ENCODE results near the gene MUC13. TPM values are rescaled to one million over a fixed set of nuclear protein-coding genes. Genes with fewer than 3 reads are reported as not detected.

MUC13 gene
- total RNA-seq, 2 donors from 2014 or later = 0.49 TPM; not detected in 1

DNA sequence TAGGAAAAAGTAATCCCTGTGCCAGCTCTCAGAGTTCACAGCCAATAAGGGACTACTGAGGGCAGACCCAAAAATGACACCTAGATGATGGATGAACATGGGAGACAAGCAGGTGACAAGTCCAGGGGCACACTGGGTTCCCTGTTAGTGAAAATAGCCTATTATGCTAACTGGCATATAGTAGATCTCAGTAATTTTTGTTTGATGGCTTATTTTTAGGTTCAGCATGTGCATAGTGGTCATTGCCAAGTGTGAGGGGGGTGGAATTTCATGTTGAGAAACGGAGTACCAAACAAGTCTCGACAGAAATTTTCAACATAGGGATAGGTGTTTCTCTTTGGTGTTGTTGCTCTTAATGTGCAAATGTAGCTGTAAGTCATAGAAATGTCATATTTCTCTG is 41.0 kb downstream of the MUC13 start:
- Histone ChIP-seq H3K9me3 (no peaks in the 10 kb centered on the region), H3K27me3 (replicated peaks; ENCODE audit: insufficient read depth) (no peaks in the 10 kb centered on the region), H3K4me3 (no peak overlapping the region), H3K36me3 (no peaks in the 10 kb centered on the region), H3K4me1 (ENCODE audit: control insufficient read depth in 1 of 2, low read depth in 2 of 2) (peaks cover 6 to 40% of the 10 kb centered on the region in 2 donors), H3K27ac (peak overlapping the region; percentile 80 to 84)
- TF ChIP-seq CTCF (IDR thresholded peaks at IDR 0.05) = no peak
- DNase-seq (ENCODE audit: low spot score) (peak; percentile 33), ATAC-seq (ENCODE audit: insufficient number of reproducible peaks, low FRiP score, low read depth) (peak; percentile 79)

DNA sequence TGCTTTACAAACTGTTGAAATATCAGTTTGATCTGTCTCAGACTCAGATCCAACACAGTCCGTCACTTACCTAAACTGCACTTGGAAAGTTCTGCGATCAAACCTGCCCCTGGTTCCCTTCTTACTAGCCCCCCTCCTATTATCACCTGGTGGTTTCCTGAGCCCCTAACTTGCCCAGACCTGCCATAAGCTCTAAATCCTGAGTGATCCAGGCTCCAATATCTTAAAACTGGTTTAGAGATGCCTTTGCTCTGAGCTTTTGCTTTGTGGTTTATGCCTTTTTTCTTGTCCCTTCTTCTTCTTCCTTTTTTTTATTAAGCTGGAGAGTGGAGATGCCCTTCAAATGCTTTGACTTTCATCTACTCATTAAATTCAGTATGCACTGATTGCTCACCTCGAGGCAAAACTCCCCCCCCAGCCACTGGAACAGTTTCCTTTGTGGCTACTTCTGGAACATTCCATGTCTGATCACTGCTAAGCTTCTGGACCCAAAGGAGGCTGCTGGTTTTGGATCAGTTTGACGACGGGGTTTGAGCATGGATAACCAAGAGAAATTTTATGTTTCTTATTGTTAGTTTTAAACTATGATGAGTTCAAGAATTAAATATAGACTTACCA is 43.9 kb downstream of the MUC13 start:
- H3K9me3 ChIP-seq = no peaks in the 10 kb centered on the region
- H3K4me1 ChIP-seq (ENCODE audit: control insufficient read depth in 1 of 2, low read depth in 2 of 2) = peaks cover 6 to 35% of the 10 kb centered on the region in 2 donors
- H3K4me3 ChIP-seq = no peak overlapping the region
- DNase-seq (ENCODE audit: low spot score) (no peak), ATAC-seq (ENCODE audit: insufficient number of reproducible peaks, low FRiP score, low read depth) (no peak)
- no peaks in the 10 kb centered on the region for H3K36me3 ChIP-seq
- TF ChIP-seq CTCF (IDR thresholded peaks at IDR 0.05) = no peak
- no peaks in the 10 kb centered on the region for H3K27me3 ChIP-seq (replicated peaks; ENCODE audit: insufficient read depth)
- H3K27ac ChIP-seq = peak overlapping the region in 1 of 2 donors; percentile 1

GRCh38 chr3:124888482-124889441 is 45.8 kb downstream of the MUC13 start:
- no peak for ATAC-seq (ENCODE audit: insufficient number of reproducible peaks, low FRiP score, low read depth)
- Histone ChIP-seq H3K4me1 (ENCODE audit: control insufficient read depth in 1 of 2, low read depth in 2 of 2) (peaks cover 22 to 36% of the 10 kb centered on the region in 2 donors), H3K4me3 (no peak overlapping the region), H3K9me3 (no peaks in the 10 kb centered on the region), H3K36me3 (no peaks in the 10 kb centered on the region), H3K27ac (peak overlapping the region; percentile 92 to 97), H3K27me3 (replicated peaks; ENCODE audit: insufficient read depth) (no peaks in the 10 kb centered on the region)
- DNase-seq (ENCODE audit: low spot score) = no peak
- no peak for TF ChIP-seq CTCF (IDR thresholded peaks at IDR 0.05)

DNA sequence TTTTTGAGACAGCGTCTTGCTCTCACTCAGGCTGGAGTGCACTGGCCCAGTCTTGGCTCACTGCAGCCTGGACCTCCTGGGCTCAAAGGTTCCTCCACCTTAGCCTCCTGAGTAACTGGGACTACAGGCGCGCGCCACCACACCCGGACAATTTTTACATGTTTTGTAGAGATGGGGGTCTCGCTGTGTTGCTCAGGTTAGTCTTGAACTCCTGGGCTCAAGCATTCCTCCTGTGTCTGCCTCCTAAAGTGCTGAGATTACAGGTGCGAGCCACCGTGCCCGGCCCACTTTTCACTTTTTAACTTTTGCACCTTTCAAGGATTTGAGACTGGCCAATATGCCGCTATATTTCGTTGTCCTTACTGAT is 46.6 kb downstream of the MUC13 start:
- no peaks in the 10 kb centered on the region for H3K27me3 ChIP-seq (replicated peaks; ENCODE audit: insufficient read depth)
- TF ChIP-seq CTCF (IDR thresholded peaks at IDR 0.05) = no peak
- peak overlapping the region; percentile 89 for H3K4me3 ChIP-seq
- no peaks in the 10 kb centered on the region for H3K9me3 ChIP-seq
- DNase-seq (ENCODE audit: low spot score) = no peak
- ATAC-seq (ENCODE audit: insufficient number of reproducible peaks, low FRiP score, low read depth) = no peak
- peak overlapping the region; percentile 92 to 97 for H3K27ac ChIP-seq
- H3K4me1 ChIP-seq (ENCODE audit: control insufficient read depth in 1 of 2, low read depth in 2 of 2) = peaks cover 25 to 41% of the 10 kb centered on the region in 2 donors
- no peaks in the 10 kb centered on the region for H3K36me3 ChIP-seq
